IMR-90 (cell line): ENCODE measurements around the gene COL5A2. TPM values are rescaled to one million over a fixed set of nuclear protein-coding genes. Genes with fewer than 3 reads are reported as not detected.

ENCODE experiments used
- ATAC-seq: fragments of 200-7000 bp; cut with Tn5 transposase; 2 replicates; pipeline ENCODE4 v1.9.1; 2020; ENCODE audit warnings: low read depth, mild to moderate bottlenecking, moderate library complexity
- BruUV-seq: library from RNA; stranded (reverse); fragments of 400-500 nt; replicated peaks from 2 replicates; lab custom pipeline; 2021; lab: Mats Ljungman, UMichigan
- CTCF ChIA-PET: fragments of 300-600 bp; formaldehyde crosslinking; extraction: SDS; loops from one replicate; lab custom pipeline; 2021; ENCODE audit warnings: antibody characterized with exemption; lab: Yijun Ruan, JAX
- POLR2A ChIA-PET: fragments of 300-600 bp; sonication (Branson Sonifier 250); formaldehyde crosslinking; loops from one replicate; lab custom pipeline; 2022; ENCODE audit warnings: antibody characterized with exemption; ENCODE audit not compliant: unreplicated experiment; lab: Charles Lee
- DNase-seq: peaks from one replicate; pipeline ENCODE4 v3.0.0; 2013
- H2AFZ ChIP-seq: replicated peaks from 2 replicates; pipeline ENCODE3; 2013; ENCODE audit warnings: low read length, mild to moderate bottlenecking; ENCODE audit not compliant: poor library complexity
- H2AK5ac ChIP-seq: 2 replicates; pipeline ENCODE4 v1.6.1; 2013; ENCODE audit warnings: low read depth, low read length, inconsistent platforms
- H2AK9ac ChIP-seq: replicated peaks from 2 replicates; pipeline ENCODE3; 2013; ENCODE audit warnings: mild to moderate bottlenecking, low read depth, low read length, moderate library complexity; ENCODE audit not compliant: poor library complexity
- H2BK120ac ChIP-seq: 2 replicates; pipeline ENCODE4 v1.6.1; 2013; ENCODE audit warnings: low read depth, low read length, inconsistent platforms
- H2BK15ac ChIP-seq: 3 replicates; pipeline ENCODE4 v1.6.1; 2013; ENCODE audit warnings: low read depth, low read length, inconsistent platforms
- H2BK20ac ChIP-seq: 2 replicates; pipeline ENCODE4 v1.6.1; 2013; ENCODE audit warnings: low read depth, mild to moderate bottlenecking, inconsistent platforms, low read length, moderate library complexity
- H2BK5ac ChIP-seq: 2 replicates; pipeline ENCODE4 v1.6.1; 2013; ENCODE audit warnings: mild to moderate bottlenecking, low read depth, low read length, inconsistent platforms; ENCODE audit not compliant: poor library complexity, severe bottlenecking
- H3K14ac ChIP-seq: replicated peaks from 2 replicates; pipeline ENCODE4 v1.6.1; 2013; ENCODE audit warnings: low read depth, low read length, inconsistent platforms
- H3K18ac ChIP-seq: 2 replicates; pipeline ENCODE4 v1.6.1; 2013; ENCODE audit warnings: low read depth, low read length, control low read depth
- H3K23ac ChIP-seq: 2 replicates; pipeline ENCODE4 v1.6.1; 2013; ENCODE audit warnings: low read depth, low read length, inconsistent platforms
- H3K27ac ChIP-seq: 2 replicates; pipeline ENCODE4 v1.5.1; 2013; ENCODE audit warnings: mild to moderate bottlenecking, control low read depth, low read length; ENCODE audit not compliant: insufficient read depth
- H3K27me3 ChIP-seq: 2 replicates; pipeline ENCODE4 v1.6.1; 2013; ENCODE audit warnings: low read length; ENCODE audit not compliant: control insufficient read depth, insufficient read depth
- H3K36me3 ChIP-seq: 2 replicates; pipeline ENCODE4 v1.6.1; 2013; ENCODE audit warnings: low read length, mixed read lengths; ENCODE audit not compliant: control insufficient read depth, insufficient read depth
- H3K4ac ChIP-seq: 2 replicates; pipeline ENCODE4 v1.6.1; 2013; ENCODE audit warnings: low read depth, low read length, inconsistent platforms
- H3K4me1 ChIP-seq: 2 replicates; pipeline ENCODE4 v1.6.1; 2013; ENCODE audit warnings: low read length, mixed read lengths; ENCODE audit not compliant: control insufficient read depth, insufficient read depth
- H3K4me2 ChIP-seq: 2 replicates; pipeline ENCODE4 v1.6.1; 2013; ENCODE audit warnings: low read depth, mild to moderate bottlenecking, control low read depth, low read length, moderate library complexity
- H3K4me3 ChIP-seq: 2 replicates; pipeline ENCODE4 v1.5.1; 2013; ENCODE audit warnings: low read depth, mild to moderate bottlenecking, control low read depth, low read length, moderate library complexity; ENCODE audit not compliant: insufficient read depth
- H3K56ac ChIP-seq: 2 replicates; pipeline ENCODE4 v1.6.1; 2013; ENCODE audit warnings: low read length, inconsistent platforms; ENCODE audit not compliant: insufficient read depth; ENCODE audit errors: extremely low read depth
- H3K79me1 ChIP-seq, 2 experiments: 2 replicates each; pipeline ENCODE4 v1.6.1; 2013; ENCODE audit warnings: low read length in 2 of 2, inconsistent platforms in 1 of 2, low read depth in 1 of 2
- H3K9ac ChIP-seq: 2 replicates; pipeline ENCODE4 v1.6.1; 2013; ENCODE audit warnings: low read depth, low read length, control low read depth
- H3K9me1 ChIP-seq: 2 replicates; pipeline ENCODE4 v1.6.1; 2013; ENCODE audit warnings: low read length, inconsistent platforms; ENCODE audit not compliant: insufficient read depth
- H3K9me3 ChIP-seq: 2 replicates; pipeline ENCODE4 v1.6.1; 2013; ENCODE audit warnings: low read length; ENCODE audit not compliant: control insufficient read depth, insufficient read depth
- H4K20me1 ChIP-seq: 2 replicates; pipeline ENCODE4 v1.6.1; 2013; ENCODE audit warnings: low read length, inconsistent platforms; ENCODE audit not compliant: insufficient read depth
- H4K5ac ChIP-seq: 2 replicates; pipeline ENCODE4 v1.6.1; 2013; ENCODE audit warnings: mild to moderate bottlenecking, low read depth, low read length, control low read depth
- H4K8ac ChIP-seq, 2 experiments: 2 replicates each; pipeline ENCODE4 v1.6.1; 2013; ENCODE audit warnings: low read depth in 2 of 2, low read length in 2 of 2, control low read depth in 1 of 2, inconsistent platforms in 1 of 2
- H4K91ac ChIP-seq: 2 replicates; pipeline ENCODE4 v1.6.1; 2013; ENCODE audit warnings: low read depth, low read length, inconsistent platforms; ENCODE audit not compliant: insufficient read depth
- BHLHE40 ChIP-seq: fragments of 150-350 bp; IDR thresholded peaks from 2 replicates; pipeline ENCODE4 v1.6.1; 2016; ENCODE audit warnings: mild to moderate bottlenecking, low read depth, low read length
- CEBPB ChIP-seq: IDR thresholded peaks from 2 replicates; pipeline ENCODE4 v1.6.1; 2012; ENCODE audit warnings: low read depth, low read length, improper control_type of control experiment
- CHD1 ChIP-seq: IDR thresholded peaks from 2 replicates; pipeline ENCODE4 v1.6.1; 2012; ENCODE audit warnings: low read depth, low read length, improper control_type of control experiment
- FOS ChIP-seq: fragments of 150-350 bp; IDR thresholded peaks from 2 replicates; pipeline ENCODE4 v1.6.1; 2016; ENCODE audit warnings: low read depth, low read length
- MAFK ChIP-seq: IDR thresholded peaks from 2 replicates; pipeline ENCODE4 v1.6.1; 2012; ENCODE audit warnings: low read depth, low read length, improper control_type of control experiment
- MAZ ChIP-seq: IDR thresholded peaks from 2 replicates; pipeline ENCODE4 v1.6.1; 2012; ENCODE audit warnings: low read depth, mild to moderate bottlenecking, low read length, improper control_type of control experiment, moderate library complexity, borderline replicate concordance
- MXI1 ChIP-seq: IDR thresholded peaks from 2 replicates; pipeline ENCODE4 v1.6.1; 2012; ENCODE audit warnings: low read depth, mild to moderate bottlenecking, low read length, moderate library complexity, borderline replicate concordance
- RFX5 ChIP-seq: IDR thresholded peaks from 2 replicates; pipeline ENCODE4 v1.8.0; 2012; ENCODE audit warnings: low read depth, mild to moderate bottlenecking, low read length, moderate library complexity
- SMC3 ChIP-seq: fragments of 150-350 bp; IDR thresholded peaks from 2 replicates; pipeline ENCODE4 v1.6.1; 2016; ENCODE audit warnings: low read depth, mild to moderate bottlenecking, antibody characterized with exemption, low read length, moderate library complexity
- USF2 ChIP-seq: fragments of 150-350 bp; IDR thresholded peaks from 2 replicates; pipeline ENCODE4 v1.6.1; 2017; ENCODE audit warnings: mild to moderate bottlenecking, antibody characterized with exemption, low read length, low read depth
- WGBS, 2 experiments: methylation state at CpG; one replicate each; pipeline versions ENCODE4 v1.1.5 to v1.1.7; 2013; ENCODE audit warnings: missing lambda C conversion rate in 2 of 2; ENCODE audit not compliant: insufficient read length in 1 of 2; ENCODE audit errors: extremely low coverage in 2 of 2; 5-methylcytosine and 5-hydroxymethylcytosine counted together
- dilution Hi-C: fragments of 300-500 bp; cut with HindIII; formaldehyde crosslinking; loops from one replicate; pipeline ENCODE4 v1.14.3; 2018; ENCODE audit warnings: low sequenced_read_pairs; ENCODE audit not compliant: unreplicated experiment
- in situ Hi-C: fragments of 300-500 bp; cut with MboI; formaldehyde crosslinking; loops from 3 replicates; pipeline ENCODE4 v1.14.3; 2019; ENCODE audit warnings: low sequenced_read_pairs, inconsistent platforms, mixed read lengths
- intact Hi-C: fragments of 100-400 bp; cut with micrococcal nuclease; formaldehyde crosslinking; loops from 2 replicates; pipeline ENCODE4 v1.10.0; 2022
- polyA plus RNA-seq, 3 experiments: library from polyadenylated mRNA; depleted of rRNA; stranded (reverse); fragments of >200 nt; gene quantifications; 2 replicates each; pipeline ENCODE4 v1.2.3, GENCODE V29; 2012; ENCODE audit warnings: low replicate concordance in 1 of 3
- total RNA-seq: library from RNA; depleted of rRNA; stranded (reverse); fragments of >200 nt; gene quantifications from 2 replicates; pipeline ENCODE4 v1.2.3, GENCODE V29; 2012

Gene COL5A2
- total and polyA plus RNA-seq, 2 of the 4 experiments (the other 2 are of a cell fraction), result 181 to 257 TPM

- H3K27me3 ChIP-seq, result no peaks in the 10 kb centered on the region
- no peak overlapping the region for H2AFZ ChIP-seq
- no peaks in the 10 kb centered on the region for H3K9me3 ChIP-seq
- H2BK5ac ChIP-seq, result peak overlapping the region; percentile 89
- H4K20me1 ChIP-seq, result peaks cover 14% of the 10 kb centered on the region; the same call in 1 of the 2 replicates
- in situ Hi-C loops (no loop called here), dilution Hi-C loops (no loop called here), intact Hi-C loops (loop anchor here (2.0 to 5.0 kb wide), 2 partner anchors 62 to 170 kb away; partner anchors contain the start of gene COL5A2)
- H3K9ac ChIP-seq, result no peak overlapping the region
- H3K79me1 ChIP-seq, result peaks cover 20 to 52% of the 10 kb centered on the region in 2 experiments
- no peak overlapping the region for H2AK9ac ChIP-seq
- peak; percentile 38 for DNase-seq
- ATAC-seq, result no peak
- H2AK5ac ChIP-seq, result no peak overlapping the region
- H4K5ac ChIP-seq, result no peak overlapping the region; the same call in 1 of the 2 replicates
- H3K36me3 ChIP-seq, result peaks cover 5% of the 10 kb centered on the region
- H3K4me3 ChIP-seq, result no peak overlapping the region
- no TSS peak for BruUV-seq
- peaks cover 20% of the 10 kb centered on the region for H3K4me1 ChIP-seq
- H4K8ac ChIP-seq, result no peak overlapping the region
- H2BK15ac ChIP-seq, result no peak overlapping the region
- POLR2A ChIA-PET, result no interaction called here
- no peak overlapping the region for H3K18ac ChIP-seq
- TF ChIP-seq MXI1, result no peak
- no peak for TF ChIP-seq SMC3
- no peak for TF ChIP-seq CHD1
- no peak for TF ChIP-seq RFX5
- no peak for TF ChIP-seq MAZ
- no peak for TF ChIP-seq FOS
- TF ChIP-seq CEBPB, result no peak
- no peak for TF ChIP-seq USF2
- no peak for TF ChIP-seq MAFK
- no peak for TF ChIP-seq BHLHE40
- peaks cover 8% of the 10 kb centered on the region for H3K9me1 ChIP-seq
- CTCF ChIA-PET, result interaction anchor here (1.0 to 1.5 kb wide), 4 partner anchors 20 to 171 kb away, joined by 3 read pairs; no protein-coding TSS in a partner anchor
- no peak overlapping the region for H3K27ac ChIP-seq
- no peak overlapping the region for H2BK120ac ChIP-seq
- no CpG with 5 or more reads among the region's 1 CpG for WGBS, 2 experiments
- H3K23ac ChIP-seq, result no peak overlapping the region
- no peak overlapping the region for H3K4ac ChIP-seq
- no peak overlapping the region for H2BK20ac ChIP-seq
- H3K56ac ChIP-seq, result no peak overlapping the region
- no peak overlapping the region for H4K91ac ChIP-seq
- peak overlapping the region; percentile 15; the same call in 1 of the 2 replicates for H3K14ac ChIP-seq
- H3K4me2 ChIP-seq, result no peak overlapping the region; the same call in 1 of the 2 replicates
Measured at GRCh38 chr2:189116979-189117378, 62.6 kb downstream of the COL5A2 start.
